ENCODE data around the gene ZSCAN16. TPM values are rescaled to one million over a fixed set of nuclear protein-coding genes. Genes with fewer than 3 reads are reported as not detected.

ZSCAN16 gene
- total and polyA plus RNA-seq, 8 donors = 3.0 to 12.0 (median 10.2) TPM

DNA sequence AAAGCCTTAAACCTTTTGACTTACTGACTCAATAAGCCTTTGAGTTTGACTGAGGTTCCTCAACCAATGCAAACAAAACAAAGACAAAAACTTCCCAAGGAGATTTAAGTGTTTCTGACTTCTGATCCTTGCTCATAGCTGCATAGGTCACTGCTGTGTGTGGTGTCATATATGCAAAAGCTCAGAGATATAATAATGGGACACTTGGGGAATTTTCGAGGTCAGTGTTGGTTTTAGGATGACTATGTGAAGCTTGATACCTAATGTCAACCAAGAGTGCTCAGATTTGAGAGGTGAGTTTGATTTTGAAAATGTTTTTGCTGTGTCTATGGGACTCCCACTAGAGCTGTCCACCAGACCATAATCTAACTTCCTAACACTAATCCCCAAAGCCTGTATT lies 43.5 kb downstream of the ZSCAN16 start:
- DNase-seq (no peak), ATAC-seq (no peak)
- H3K36me3 ChIP-seq = no peaks in the 10 kb centered on the region
- intact Hi-C loops (cut with DNase I) = no loop called here
- H3K4me1 ChIP-seq = no peaks in the 10 kb centered on the region
- H3K9me3 ChIP-seq = no peaks in the 10 kb centered on the region
- TF ChIP-seq, protein P1, sequence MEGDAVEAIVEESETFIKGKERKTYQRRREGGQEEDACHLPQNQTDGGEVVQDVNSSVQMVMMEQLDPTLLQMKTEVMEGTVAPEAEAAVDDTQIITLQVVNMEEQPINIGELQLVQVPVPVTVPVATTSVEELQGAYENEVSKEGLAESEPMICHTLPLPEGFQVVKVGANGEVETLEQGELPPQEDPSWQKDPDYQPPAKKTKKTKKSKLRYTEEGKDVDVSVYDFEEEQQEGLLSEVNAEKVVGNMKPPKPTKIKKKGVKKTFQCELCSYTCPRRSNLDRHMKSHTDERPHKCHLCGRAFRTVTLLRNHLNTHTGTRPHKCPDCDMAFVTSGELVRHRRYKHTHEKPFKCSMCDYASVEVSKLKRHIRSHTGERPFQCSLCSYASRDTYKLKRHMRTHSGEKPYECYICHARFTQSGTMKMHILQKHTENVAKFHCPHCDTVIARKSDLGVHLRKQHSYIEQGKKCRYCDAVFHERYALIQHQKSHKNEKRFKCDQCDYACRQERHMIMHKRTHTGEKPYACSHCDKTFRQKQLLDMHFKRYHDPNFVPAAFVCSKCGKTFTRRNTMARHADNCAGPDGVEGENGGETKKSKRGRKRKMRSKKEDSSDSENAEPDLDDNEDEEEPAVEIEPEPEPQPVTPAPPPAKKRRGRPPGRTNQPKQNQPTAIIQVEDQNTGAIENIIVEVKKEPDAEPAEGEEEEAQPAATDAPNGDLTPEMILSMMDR (IDR thresholded peaks at IDR 0.05) = no peak
- no peak overlapping the region for H3K4me3 ChIP-seq
- H3K27ac ChIP-seq = no peak overlapping the region
- H3K27me3 ChIP-seq = no peaks in the 10 kb centered on the region

DNA sequence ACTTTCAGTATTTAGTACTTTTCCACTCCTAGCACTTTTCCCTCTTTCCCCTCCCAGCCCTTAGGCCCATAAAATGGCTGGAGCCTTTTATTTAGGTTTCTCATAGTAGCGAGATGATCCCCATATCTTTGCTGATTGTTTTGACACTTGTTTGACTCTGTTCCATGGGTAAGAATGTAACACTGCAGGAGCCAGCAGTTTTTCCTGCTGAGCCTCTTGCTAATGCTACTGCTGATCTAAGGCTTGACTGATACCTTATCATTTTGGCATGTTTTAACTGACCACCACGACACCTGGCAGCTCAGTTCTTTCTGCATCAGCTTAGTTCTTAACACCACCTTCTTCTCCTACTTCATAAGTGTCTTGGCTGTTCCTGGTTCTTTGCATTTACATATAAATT lies 46.9 kb downstream of the ZSCAN16 start:
- TF ChIP-seq, protein P1 (IDR thresholded peaks at IDR 0.05) = no peak
- no peak for ATAC-seq
- intact Hi-C loops (cut with DNase I) = no loop called here

DNA sequence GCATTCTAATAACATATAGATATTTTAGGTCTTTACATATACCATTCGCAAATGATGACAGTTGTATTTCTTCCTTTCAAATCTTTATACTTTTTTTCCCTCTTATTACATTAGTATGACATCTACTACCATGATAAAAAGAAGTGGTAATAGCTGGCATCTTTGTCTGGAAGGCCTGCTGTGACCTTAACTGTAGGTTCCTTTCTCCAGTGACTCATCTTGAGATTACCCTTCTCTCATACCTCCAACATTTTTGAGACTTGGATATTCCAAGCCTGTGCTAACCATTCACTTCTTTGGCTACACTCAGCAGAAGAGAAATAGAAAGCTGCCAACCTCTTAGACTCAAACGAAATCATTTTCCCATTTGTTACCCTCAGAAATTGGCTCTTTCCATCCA lies 47.6 kb downstream of the ZSCAN16 start:
- Histone ChIP-seq H3K4me3 (no peak overlapping the region), H3K4me1 (no peaks in the 10 kb centered on the region), H3K9me3 (no peaks in the 10 kb centered on the region), H3K27ac (no peak overlapping the region), H3K27me3 (peaks cover 0 to 6% of the 10 kb centered on the region in 2 donors), H3K36me3 (no peaks in the 10 kb centered on the region)
- DNase-seq (no peak), ATAC-seq (no peak)
- TF ChIP-seq, protein P1 (IDR thresholded peaks at IDR 0.05) = no peak
- intact Hi-C loops (cut with DNase I) = no loop called here

More for the DNA sequence above, 46.9 kb downstream of the ZSCAN16 start:
- no peaks in the 10 kb centered on the region for H3K4me1 ChIP-seq
- H3K9me3 ChIP-seq = no peaks in the 10 kb centered on the region
- DNase-seq = no peak
- no peak overlapping the region for H3K4me3 ChIP-seq
- H3K36me3 ChIP-seq = no peaks in the 10 kb centered on the region
- peaks cover 0 to 6% of the 10 kb centered on the region in 2 donors for H3K27me3 ChIP-seq
- no peak overlapping the region for H3K27ac ChIP-seq

DNA sequence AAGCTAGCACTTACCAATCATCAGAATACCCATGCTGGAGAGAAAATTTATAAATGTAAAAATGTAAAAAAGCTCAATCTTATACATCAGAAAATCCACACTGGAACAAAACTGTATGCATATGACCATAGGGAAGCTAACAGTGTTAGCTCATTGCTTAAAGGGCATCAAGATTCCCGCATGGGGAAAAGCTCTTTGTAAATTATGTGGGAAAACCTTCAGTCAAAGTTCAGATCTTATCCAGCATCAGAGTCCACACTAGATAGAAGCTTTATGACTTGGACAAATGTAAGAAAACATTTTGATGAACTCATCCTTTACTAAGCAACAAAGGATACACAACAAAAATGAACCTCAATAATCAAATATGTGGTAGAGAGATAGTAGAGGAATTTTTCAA lies 52.0 kb downstream of the ZSCAN16 start:
- Histone ChIP-seq H3K4me3 (no peak overlapping the region), H3K4me1 (no peaks in the 10 kb centered on the region), H3K27me3 (peaks cover 0 to 31% of the 10 kb centered on the region in 2 donors), H3K36me3 (no peaks in the 10 kb centered on the region), H3K9me3 (no peaks in the 10 kb centered on the region), H3K27ac (no peak overlapping the region)
- no peak for DNase-seq
- TF ChIP-seq, protein P1 (IDR thresholded peaks at IDR 0.05) = no peak
- ATAC-seq = no peak
- intact Hi-C loops (cut with DNase I) = no loop called here

Other genes with a start within 250 kb of the ZSCAN16 start
- gene OR2B2, start 212.2 kb upstream of the ZSCAN16 start, total RNA-seq = not detected
- gene OR2B2, start 212.2 kb upstream of the ZSCAN16 start, polyA plus RNA-seq (ENCODE audit: insufficient read length in 6 of 6) = not detected
- gene OR2B6, start 167.4 kb upstream of the ZSCAN16 start, total RNA-seq = not detected
- gene OR2B6, start 167.4 kb upstream of the ZSCAN16 start, polyA plus RNA-seq (ENCODE audit: insufficient read length in 6 of 6) = under 1 TPM in 5 of 6 donors, not detected in 1; 0.17 to 0.49 (median 0.30) TPM
- gene ZNF165, start 44.0 kb upstream of the ZSCAN16 start, total RNA-seq = 1 to 10 TPM; 3.4 to 4.2 TPM
- 1 to 10 TPM; 2.4 to 3.8 (median 2.9) TPM for gene ZNF165, start 44.0 kb upstream of the ZSCAN16 start, polyA plus RNA-seq (ENCODE audit: insufficient read length in 6 of 6)
- gene ZKSCAN8, start 17.3 kb downstream of the ZSCAN16 start, total RNA-seq = 10 to 100 TPM; 14.1 to 15.4 TPM
- gene ZKSCAN8, start 17.3 kb downstream of the ZSCAN16 start, polyA plus RNA-seq (ENCODE audit: insufficient read length in 6 of 6) = 10 to 100 TPM; 40.5 to 50.2 (median 45.6) TPM
- 10 to 100 TPM; 10.6 to 12.3 TPM for gene ZSCAN9, start 100.7 kb downstream of the ZSCAN16 start, total RNA-seq
- gene ZSCAN9, start 100.7 kb downstream of the ZSCAN16 start, polyA plus RNA-seq (ENCODE audit: insufficient read length in 6 of 6) = 10 to 100 TPM; 34.6 to 39.8 (median 37.1) TPM
- gene ZKSCAN4, start 127.7 kb downstream of the ZSCAN16 start, total RNA-seq = 1 to 10 TPM; 4.9 to 5.4 TPM
- 10 to 100 TPM; 10.8 to 13.4 (median 11.9) TPM for gene ZKSCAN4, start 127.7 kb downstream of the ZSCAN16 start, polyA plus RNA-seq (ENCODE audit: insufficient read length in 6 of 6)
- 1 to 10 TPM; 1.0 to 1.5 TPM for gene NKAPL, start 134.7 kb downstream of the ZSCAN16 start, total RNA-seq
- gene NKAPL, start 134.7 kb downstream of the ZSCAN16 start, polyA plus RNA-seq (ENCODE audit: insufficient read length in 6 of 6) = 1 to 10 TPM in 5 of 6 donors, under 1 TPM in 1; 0.87 to 1.3 (median 1.1) TPM
- 1 to 10 TPM; 9.6 to 9.9 TPM for gene ZSCAN26, start 142.5 kb downstream of the ZSCAN16 start, total RNA-seq
- gene ZSCAN26, start 142.5 kb downstream of the ZSCAN16 start, polyA plus RNA-seq (ENCODE audit: insufficient read length in 6 of 6) = 10 to 100 TPM; 34.4 to 50.2 (median 40.3) TPM
- gene PGBD1, start 157.0 kb downstream of the ZSCAN16 start, total RNA-seq = 1 to 10 TPM; 3.8 to 4.6 TPM
- gene PGBD1, start 157.0 kb downstream of the ZSCAN16 start, polyA plus RNA-seq (ENCODE audit: insufficient read length in 6 of 6) = 10 to 100 TPM; 12.4 to 15.3 (median 12.8) TPM
- gene ZSCAN31, start 211.5 kb downstream of the ZSCAN16 start, total RNA-seq = 10 to 100 TPM in 1 of 2 donors, 1 to 10 TPM in 1; 7.1 to 30.8 TPM
- 10 to 100 TPM in 5 of 6 donors, 1 to 10 TPM in 1; 9.9 to 12.0 (median 10.9) TPM for gene ZSCAN31, start 211.5 kb downstream of the ZSCAN16 start, polyA plus RNA-seq (ENCODE audit: insufficient read length in 6 of 6)
- gene ZKSCAN3, start 225.3 kb downstream of the ZSCAN16 start, total RNA-seq = 1 to 10 TPM; 7.0 to 7.7 TPM
- gene ZKSCAN3, start 225.3 kb downstream of the ZSCAN16 start, polyA plus RNA-seq (ENCODE audit: insufficient read length in 6 of 6) = 10 to 100 TPM; 10.6 to 15.7 (median 14.0) TPM

Measured in left lung (tissue), 10 donors.